ENCODE data around the gene TMEM131L.
"Not testable (repeated sequence)": the region's sequence is repeated elsewhere in the genome, so short reads cannot be mapped to it uniquely, and the experiment has no call there.

Gene TMEM131L

DNA sequence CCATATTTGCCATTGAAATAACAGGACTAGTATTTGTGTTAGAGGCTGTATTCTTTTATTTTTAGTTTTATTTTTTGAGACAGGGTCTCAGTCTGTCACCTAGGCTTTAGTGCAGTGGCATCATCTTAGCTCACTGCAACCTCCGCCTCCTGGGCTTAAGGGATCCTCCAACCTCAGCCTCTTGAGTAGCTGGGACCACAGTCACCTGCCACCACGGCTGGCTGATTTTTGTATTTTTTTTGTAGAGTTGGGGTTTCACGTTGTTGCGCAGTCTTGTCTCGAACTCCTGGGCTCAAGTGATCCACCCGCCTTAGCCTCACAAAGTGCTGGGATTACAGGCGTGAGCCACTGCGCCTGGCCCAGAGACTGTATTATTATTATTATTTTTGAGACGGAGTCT, 15.3 kb downstream of the TMEM131L start:
- DNase-seq, result no peak

DNA sequence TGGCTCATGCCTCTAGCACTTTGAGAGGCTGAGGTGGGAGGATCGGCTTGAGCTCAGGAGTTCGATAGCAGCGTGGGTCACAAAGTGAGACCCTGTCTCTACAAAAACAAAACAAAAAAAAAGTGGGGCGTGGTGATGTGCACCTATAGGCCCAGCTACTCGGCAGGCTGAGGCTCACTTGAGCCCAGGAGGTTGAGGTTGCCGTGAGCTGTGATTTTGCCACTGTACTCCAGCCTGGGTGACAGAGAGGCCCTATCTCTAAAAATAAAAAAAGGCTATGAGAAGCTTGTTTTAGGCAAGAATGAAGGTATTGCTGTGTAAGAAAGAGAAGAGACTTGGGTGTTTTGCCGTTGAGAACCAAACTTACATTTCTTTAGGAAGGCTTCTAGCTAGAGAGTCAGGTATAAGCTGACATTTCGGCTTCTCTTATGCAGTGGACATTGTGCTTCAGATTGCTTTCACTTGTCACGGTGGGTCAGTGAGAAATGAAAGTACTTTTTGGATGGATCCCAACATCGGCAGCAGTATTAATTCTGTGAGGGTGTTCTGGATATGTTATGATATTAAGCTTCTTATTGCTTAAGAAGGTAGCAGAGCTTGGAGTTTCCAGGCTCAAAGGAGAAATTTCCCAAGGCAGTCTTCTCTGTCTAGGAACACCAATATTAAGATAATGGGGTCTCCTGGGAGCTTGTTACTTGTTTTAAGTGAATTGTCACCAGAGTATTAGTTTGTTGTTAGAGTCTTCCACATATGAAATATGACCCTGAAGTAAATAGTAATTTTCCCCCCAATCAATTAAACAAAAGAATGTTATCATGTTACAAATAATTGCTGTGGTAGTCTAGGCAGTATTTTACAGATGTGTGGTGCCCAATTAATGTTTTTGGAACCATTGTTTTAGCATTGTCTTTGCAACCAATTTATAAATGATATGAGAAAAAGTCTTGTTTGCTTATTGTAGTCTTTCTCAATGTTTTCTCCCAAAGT, 17.6 kb downstream of the TMEM131L start:
- DNase-seq, result no peak

- DNase-seq, result no peak
Measured at GRCh38 chr4:153485359-153485758, 19.2 kb downstream of the TMEM131L start.

- DNase-seq, result no peak
Measured at GRCh38 chr4:153485860-153486259, 19.7 kb downstream of the TMEM131L start.

GRCh38 chr4:153486281-153487151, 20.4 kb downstream of the TMEM131L start:
- no peak for DNase-seq

- peak; percentile 65 for DNase-seq
Measured at GRCh38 chr4:153488006-153488891, 22.1 kb downstream of the TMEM131L start.

DNA sequence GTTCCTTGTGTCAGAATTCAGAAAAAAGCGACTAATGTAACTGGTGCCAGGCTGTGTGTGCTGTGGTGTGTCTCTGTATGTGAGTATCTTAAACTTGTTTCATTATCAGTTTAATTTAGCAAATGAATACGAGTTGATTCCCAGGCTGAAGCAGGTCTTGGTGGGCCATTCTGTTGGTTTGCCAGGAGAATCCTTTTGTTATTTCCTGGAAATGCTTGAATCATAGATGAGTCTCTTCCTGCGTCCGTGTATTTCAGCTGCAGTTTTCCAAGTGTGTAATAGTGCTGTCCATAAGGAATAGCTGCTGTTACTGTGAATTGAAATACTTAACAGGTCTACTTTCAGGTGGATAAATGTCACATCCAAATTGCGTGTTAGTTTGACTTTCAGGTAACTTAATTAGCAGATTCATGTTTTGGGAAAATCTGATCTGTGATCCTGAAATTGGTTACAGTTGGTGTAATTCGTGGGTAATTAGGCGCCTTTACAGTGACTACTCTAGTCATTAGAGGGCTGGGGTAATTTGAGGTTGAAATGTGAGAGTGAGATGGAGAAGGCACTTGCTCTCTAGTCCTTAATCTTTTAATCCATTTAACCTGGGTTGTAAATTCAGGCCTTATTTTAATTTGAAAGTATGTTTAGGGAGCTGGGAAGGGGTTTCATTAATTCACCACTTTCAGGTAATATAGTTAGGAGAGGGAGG, 23.8 kb downstream of the TMEM131L start:
- no peak for DNase-seq

DNA sequence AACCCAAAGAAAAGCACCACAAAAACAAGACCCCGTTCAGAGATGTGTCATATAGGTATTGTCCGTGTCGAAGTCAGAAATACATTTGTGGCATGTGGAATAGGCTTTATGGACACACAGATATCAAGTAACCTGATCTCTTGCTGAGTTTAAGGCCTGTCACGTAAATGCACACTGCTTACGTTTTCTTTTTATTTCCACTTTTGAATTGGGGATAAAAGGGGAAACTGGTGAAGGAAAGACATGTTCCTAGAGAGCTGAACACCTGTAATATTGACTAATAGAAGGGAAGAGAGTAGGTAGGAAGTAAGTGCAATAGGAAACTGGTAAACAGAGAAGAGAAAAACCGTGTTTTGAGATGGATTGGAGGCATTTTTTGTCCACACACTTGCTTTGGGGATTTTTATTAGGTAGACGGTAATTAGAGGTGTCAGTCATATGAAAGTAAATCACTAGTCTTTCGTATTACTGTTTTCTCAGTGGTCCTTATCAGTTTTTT, 24.9 kb downstream of the TMEM131L start:
- no peak for DNase-seq

GRCh38 chr4:153494562-153494961, 28.4 kb downstream of the TMEM131L start:
- no peak for DNase-seq

DNA sequence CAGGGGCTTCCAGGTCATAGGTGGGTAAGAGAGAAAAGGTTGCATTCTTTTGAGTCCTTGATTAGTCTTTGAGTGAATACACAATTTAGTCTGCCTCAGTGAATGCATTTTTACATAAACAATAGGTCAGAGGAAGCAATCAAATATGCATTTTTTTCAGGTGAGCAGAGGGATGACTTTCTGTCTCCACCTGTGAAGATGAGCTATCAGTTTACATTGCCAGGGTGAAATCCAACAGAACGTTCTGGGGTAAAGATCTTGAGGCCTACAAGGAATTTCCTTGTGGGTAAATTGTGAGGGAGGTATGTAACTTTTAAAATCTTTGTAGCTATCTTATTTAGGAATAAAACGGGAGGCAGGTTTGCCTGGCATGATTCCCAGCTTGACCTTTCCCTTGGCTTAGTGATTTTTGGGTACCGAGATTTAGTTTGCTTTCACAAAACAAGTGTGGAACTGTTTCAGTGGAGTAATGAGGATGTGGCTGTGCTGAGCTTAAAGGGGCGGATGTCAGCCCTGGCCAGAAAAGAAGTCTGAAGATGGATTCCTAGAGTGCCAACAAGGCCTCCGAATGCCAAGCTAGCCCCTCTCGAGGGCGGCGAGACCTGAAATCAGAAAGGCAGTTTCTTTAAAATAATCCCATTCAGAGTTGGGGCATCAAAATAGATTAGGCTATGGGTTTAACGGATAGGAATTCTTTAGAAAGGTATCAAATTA, 29.5 kb downstream of the TMEM131L start:
- no peak for DNase-seq

DNA sequence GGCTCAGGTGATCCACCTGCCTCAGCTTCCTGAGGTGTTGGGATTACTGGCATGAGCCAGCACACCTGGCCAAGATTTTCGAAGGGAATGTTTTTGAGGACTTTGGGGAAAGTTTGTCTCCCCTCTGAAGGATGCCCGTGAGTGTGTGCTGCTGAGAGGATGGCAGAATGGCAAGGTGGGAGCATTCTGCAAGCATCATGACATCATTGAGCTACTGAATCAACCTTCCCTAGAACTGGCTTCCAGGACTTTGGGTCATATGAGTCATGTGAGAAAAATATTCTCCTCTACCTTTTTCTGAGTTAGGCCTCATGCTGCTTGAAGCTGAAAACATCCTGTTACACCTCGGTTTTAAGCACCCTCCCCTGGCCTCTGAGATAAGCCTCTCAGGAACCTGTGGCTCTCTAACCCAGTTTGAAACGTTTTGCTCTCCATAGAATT, 31.0 kb downstream of the TMEM131L start:
- DNase-seq, result peak; percentile 59

- no peak for DNase-seq
Measured at GRCh38 chr4:153497988-153498967, 32.1 kb downstream of the TMEM131L start.

GRCh38 chr4:153499005-153499404, 32.8 kb downstream of the TMEM131L start:
- no peak for DNase-seq

- DNase-seq, result no peak
Measured at GRCh38 chr4:153501578-153501977, 35.4 kb downstream of the TMEM131L start.

DNA sequence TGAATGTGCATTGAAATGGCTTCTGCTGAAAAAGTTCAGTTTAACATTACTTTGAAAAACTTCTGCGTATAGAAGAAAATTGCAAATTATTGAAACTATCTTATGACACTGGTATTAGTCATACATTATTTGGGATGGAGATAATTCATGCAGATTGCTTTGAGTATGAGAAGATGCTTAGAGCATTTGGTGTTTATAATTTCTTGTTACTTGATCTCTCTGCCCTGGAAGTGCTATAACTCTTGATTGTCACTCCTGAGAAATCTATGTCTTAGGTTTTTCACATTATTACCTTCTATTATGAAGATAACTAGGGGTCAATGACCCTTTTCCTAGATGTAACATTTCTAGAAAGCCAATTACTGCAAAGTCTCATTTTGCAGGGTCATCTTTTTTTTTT, 36.4 kb downstream of the TMEM131L start:
- DNase-seq, result no peak

DNA sequence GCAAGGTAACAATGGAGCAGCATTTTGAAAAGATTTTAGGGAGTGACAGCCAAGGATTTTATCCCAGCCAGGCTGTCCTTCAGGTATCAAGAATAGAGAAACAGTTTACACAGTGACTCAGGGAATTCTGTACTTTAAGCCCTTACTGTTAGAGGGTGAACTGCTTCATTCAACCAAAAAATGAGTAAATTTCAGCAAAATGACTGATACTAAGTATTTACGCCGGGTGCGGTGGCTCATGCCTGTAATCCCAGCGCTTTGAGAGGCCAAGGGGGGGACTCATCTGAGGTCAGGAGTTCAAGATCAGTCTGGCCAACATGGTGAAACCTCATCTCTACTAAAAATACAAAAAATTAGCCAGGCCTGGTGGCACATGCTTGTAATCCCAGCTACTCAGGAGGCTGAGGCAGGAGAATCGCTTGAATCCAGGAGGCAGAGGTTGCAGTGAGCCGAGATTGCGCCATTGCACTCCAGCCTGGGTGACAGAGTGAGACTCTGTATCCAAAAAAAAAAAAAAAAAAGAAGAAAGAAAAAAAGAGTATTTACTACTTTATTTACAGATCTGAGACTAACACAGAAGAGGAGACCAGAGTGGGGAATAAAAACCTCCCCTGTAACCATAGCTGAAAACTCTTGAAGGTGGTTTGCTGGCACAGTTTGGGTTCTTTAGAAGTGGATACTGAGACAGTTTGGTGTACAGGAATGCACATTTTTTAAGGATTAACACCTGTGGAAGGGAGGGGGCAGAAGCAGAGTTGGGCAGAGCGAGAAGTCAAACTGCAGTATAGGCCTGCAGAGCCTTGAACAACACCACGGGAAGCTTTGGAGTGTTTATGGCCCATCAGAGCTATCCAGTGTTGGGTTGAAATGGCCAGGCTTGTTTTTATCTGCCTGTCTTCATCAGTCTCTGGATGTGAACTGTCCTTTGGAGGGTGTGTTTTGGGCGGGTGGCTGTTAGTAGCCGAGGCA, 40.5 kb downstream of the TMEM131L start:
- DNase-seq, result no peak

DNA sequence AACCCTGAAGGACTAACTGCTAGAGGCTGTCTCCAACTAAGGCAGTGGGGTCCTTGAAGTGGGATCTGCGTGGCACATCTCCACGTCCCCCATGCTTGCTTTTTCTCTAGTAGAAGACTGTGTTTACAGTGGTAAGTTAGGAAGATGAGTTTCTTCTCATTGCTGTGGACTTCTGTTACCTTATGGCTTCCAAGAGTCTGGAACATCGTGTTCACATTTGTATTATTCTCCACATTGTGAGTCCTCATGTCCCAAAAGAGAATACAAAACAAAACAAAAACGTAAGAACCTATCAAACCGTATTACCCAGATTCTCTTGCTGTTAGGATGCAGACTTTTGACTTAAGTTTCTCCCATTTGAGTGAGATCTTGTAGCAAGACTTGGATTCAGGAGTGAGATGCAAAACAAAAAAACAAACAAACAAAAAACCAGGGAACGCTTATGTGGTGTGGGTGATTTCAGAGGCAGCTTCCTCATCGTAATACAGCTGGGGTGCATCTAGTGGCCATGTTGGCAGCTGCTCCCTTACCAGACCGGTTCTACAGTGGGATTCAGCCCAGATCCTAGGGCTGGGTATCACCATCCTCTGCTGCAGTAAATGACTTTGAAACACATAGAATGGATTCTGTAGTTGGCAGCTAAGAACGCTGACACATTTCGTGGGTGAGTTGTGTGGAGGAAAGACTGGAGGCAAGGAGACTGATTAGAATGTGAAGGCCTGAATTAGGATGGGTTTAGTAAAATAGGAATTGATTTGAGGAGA, 41.3 kb downstream of the TMEM131L start:
- no peak for DNase-seq

DNA sequence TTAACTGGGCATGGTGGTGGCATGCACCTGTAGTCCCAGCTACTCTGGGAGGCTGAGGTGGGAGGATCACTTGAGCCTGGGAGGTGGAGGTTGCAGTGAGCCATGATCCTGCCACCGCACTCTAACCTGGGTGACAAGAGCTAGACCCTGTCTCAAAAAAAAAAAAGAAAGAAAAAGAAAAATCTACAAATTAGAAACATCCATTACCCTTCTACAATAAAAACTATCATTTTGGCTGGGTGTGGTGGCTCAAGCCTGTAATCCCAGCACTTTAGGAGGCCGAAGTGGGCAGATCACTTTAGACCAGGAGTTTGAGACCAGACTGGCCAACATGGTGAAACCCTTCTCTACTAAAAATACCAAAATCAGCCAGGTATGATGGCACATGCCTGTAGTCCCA, 43.1 kb downstream of the TMEM131L start:
- DNase-seq, result not testable (repeated sequence)
